ENCODE data around the gene DGKG.

GRCh38 chr3:186261638-186262037 lies 100.4 kb downstream of the DGKG start:
- TF ChIP-seq POLR2AphosphoS5 (IDR thresholded peaks at IDR 0.05; ENCODE audit: low read depth, low read length) (no peak), POLR2A (IDR thresholded peaks at IDR 0.05; ENCODE audit: low read depth, low read length) (no peak)

Data from GM12892 (cell line).